HG03469 (cell line): ENCODE measurements around the gene DSP.

Experiments used
- ATAC-seq: cut with Tn5 transposase; IDR thresholded peaks from one replicate; pipeline ENCODE4 v1.9.1; 2021; ENCODE audit warnings: mild to moderate bottlenecking, moderate library complexity, moderate number of reproducible peaks; ENCODE audit not compliant: unreplicated experiment

DSP gene

DNA sequence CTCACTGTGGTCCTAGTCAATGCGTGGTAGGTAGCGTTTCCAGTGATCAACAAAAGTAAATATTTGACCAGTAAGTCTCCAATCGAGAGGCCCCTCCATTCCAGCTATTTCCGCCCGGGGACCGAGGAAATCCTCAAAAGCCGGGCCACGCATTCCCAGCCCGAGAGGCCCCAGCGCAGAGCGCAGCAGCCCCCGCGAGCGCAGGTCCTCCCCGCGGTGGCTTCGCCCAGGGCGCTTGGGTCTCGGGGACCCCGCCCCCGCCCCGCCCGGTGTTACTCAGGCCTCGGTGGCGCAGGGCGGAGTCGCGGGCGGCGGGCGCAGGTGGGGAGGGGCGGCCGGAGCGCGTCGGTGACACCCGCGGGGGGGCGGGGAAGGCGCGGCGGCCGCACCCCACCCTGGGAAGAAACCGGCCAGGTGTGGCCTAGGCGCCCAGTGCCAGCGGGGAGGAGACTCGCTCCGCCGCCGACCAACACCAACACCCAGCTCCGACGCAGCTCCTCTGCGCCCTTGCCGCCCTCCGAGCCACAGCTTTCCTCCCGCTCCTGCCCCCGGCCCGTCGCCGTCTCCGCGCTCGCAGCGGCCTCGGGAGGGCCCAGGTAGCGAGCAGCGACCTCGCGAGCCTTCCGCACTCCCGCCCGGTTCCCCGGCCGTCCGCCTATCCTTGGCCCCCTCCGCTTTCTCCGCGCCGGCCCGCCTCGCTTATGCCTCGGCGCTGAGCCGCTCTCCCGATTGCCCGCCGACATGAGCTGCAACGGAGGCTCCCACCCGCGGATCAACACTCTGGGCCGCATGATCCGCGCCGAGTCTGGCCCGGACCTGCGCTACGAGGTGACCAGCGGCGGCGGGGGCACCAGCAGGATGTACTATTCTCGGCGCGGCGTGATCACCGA is at the start of gene DSP:
Gene DSP (plus strand): TSS at position 497 of the 890 bp plus-strand sequence. CDS start 245 bp downstream, at position 742.
- no peak for ATAC-seq

DNA sequence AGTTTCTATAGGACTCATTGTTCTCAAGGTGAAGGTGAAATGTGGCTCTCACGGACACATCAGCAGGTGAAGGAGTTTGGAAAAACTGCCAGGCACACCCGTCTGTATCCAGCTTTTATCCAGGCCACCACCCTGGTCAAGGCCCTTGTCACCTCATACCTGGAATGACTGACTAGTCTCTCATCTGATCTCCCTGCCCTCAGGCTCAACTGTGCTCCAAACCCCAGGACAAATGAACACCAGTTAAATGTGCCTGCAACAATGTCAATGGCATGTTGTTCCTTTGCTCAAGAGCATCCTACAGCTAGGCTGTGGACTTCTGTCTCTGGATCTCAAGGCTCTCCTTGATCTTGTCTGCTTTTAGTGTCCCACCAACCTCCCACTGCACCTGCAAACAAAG is 47.6 kb upstream of the DSP start:
- no peak for ATAC-seq

DNA sequence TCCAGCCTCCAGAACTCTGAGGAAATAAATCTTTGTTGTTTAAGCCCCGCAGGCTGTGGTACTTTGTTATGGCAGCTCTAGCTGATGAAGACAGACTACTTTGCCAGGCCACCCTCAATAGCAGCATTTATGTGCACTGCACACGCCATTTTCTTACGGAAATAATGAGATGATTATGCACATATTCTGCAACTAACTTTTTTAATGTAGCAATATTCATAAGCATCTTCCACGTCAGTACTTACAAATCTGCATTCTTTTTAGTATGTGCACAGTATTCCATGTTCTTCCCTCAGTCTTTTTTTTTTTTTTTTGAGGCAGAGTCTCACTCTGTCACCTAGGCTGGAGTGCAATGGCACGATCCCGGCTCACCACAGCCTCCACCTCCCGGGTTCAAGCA is 46.8 kb upstream of the DSP start:
- ATAC-seq, result no peak

- no peak for ATAC-seq
Observed at GRCh38 chr6:7496266-7496875, 45.1 kb upstream of the DSP start.

DNA sequence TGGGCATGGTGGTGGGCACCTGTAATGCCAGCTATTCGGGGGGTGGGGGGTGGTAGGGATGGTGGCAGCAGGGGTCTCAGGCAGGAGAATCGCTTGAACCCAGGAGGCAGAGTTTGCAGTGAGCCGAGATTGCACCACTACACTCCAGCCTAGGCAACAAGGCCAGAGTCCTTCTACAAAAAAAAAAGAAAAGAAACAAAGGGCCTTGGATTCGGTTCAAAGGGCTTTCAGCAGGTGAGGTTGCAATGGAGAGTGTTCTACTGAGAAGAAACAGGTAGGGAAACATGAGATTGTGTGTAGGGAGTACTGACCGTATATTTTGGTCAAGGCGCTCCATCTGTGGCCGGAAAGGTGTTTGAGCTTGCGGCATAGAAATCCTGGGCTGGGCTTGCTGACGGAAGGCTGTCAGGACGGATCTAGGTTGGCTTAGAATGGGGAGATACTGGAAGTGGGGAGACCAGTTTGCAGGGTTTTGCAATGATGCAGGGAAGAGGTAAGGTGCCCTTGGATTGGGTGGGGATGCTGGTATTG is 40.7 kb upstream of the DSP start:
- no peak for ATAC-seq

DNA sequence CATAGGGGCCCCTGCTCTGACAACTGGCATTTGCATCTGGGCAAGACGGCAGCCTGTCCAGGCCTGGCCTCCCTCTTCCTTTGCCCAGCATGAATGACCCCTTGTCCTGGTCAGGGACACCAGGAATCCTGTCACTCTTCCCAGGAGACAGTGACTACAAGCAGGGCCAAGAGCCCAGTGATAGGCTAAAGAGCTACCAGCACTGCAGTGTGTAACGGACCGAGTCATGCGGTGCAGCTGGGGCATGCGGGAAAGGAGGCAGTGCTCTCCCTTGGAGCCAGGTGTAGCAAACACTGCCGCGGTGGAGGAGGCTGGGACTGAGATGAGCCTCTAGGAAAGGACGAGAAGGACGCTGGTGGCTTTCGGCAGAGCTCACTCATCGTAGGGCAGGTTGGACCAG is 38.7 kb upstream of the DSP start:
- no peak for ATAC-seq

DNA sequence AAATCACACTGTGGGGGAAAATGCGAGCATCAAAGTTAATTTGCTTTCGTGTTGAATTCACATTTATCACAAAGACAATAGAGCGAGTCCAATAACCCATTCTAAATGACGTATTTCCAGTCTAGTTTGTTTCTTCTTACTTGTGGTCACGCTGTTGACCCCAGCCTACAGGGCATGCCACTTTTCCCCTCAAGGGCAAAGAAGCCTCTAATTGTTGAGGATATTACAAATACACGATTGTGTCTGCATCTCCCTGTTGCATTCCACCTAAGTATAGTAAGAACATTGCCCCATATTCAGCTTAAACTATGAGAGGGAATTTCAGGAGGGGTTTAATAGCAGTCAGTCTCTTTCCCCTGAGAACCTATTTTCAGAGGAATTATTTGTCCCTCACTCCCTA is 37.4 kb upstream of the DSP start:
- ATAC-seq, result no peak

DNA sequence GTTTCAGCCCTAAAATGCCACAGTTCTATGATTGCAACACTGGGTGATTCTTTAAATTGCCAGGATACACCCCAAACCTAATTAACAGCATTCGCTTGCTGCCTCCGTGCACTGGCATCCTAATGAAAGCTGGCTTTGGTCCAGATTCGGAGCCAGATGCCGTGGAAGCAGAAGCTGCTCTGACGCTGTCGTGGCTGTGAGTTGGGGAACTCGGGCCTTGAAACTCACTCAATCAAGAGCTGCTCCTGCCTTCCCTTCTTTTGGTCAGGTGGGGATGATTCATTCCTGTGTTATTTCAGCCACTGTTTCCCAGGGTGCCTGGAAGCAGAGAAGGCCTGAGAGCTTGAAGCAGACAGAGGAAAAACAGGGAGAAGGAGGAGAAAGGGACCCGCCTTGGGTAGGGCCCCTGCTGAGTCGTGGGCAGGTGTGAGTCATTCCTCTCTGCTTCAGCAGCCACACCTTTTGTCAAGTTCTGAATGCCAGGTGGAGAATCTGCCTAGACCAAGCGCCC is 36.2 kb upstream of the DSP start:
- ATAC-seq, result no peak

- ATAC-seq, result no peak
Observed at GRCh38 chr6:7507600-7507999, 33.9 kb upstream of the DSP start.

DNA sequence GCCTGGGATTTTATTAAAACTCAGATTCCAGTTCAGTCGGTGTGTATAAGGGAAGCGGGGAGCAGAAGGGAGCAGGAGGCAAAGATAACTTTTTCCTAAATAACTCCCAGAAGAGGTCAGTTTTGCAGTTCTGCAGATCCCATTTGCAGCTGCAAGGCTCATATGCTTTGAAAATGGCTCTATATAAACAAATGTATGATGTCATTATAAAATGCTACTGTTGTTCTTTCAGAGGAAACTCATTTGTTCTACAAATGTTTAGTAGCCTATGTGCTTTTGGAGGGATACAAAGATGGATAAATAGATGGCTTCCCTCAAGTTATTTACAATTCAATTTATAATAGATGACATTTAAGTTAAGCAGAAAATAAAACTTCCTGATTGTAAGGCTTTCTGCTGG is 29.2 kb upstream of the DSP start:
- no peak for ATAC-seq

GRCh38 chr6:7513529-7513928 is 27.9 kb upstream of the DSP start:
- no peak for ATAC-seq

- ATAC-seq, result no peak
Observed at GRCh38 chr6:7515363-7515762, 26.1 kb upstream of the DSP start.

GRCh38 chr6:7518877-7519276 is 22.6 kb upstream of the DSP start:
- ATAC-seq, result no peak

DNA sequence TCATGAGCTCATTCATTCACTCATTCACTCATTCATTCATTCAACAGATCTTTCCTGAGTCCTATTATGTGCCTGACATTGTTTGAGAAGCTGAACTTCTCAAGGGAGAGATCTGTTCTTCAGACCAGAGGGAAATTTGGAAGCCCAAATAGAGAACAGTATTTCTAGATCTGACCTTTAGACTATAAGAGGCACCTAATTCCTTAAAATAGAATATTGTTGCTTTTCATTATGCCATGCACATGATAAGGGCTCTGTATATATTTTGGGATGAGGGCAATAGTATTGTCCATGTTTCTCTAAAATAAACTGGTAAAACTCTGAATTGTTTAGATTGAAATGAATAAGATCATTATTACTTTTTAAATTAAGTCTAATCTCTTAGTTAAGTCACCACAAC is 18.6 kb upstream of the DSP start:
- ATAC-seq, result no peak

GRCh38 chr6:7523922-7524321 is 17.5 kb upstream of the DSP start:
- no peak for ATAC-seq

DNA sequence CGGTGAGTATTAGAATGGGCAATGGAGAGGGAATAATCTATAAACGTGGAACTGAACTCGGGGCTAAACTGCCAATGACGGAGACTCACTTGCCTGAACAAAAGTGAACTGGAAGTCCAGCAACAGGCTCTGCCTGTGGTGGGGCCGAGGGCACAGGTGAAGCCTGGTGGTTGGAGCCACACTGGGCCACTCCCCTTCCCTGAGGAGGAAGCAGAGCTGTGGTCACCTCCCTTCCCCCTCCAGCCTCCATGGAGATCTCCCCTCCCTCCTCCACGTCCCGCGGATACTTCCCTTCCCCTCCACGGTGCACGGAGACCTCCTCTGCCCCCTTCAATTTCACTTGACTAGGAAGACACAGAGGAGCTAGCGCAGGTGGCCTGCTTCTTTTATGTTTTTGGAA is 14.7 kb upstream of the DSP start:
- no peak for ATAC-seq

- no peak for ATAC-seq
Observed at GRCh38 chr6:7528565-7528964, 12.9 kb upstream of the DSP start.

DNA sequence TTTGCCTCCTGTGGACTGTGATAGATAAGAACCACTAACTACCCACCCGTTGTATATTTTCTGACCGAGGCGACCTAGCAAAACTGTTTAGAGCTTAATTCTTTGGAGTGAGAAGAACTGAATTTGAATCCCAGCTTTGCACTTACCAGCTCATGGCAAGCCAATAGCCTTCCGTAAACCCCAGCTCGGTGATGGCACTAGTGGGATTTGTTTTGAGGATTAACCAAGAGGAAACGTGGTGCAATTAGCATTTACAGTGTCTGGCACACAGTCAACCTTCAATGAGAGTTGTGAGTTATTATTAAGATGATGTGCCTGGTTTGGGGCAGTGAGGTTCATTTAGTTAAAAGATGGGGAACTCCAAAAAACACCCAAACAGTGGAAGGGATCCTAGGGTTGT is 12.3 kb upstream of the DSP start:
- ATAC-seq, result no peak

GRCh38 chr6:7532232-7532631 is 9.2 kb upstream of the DSP start:
- no peak for ATAC-seq

- ATAC-seq, result no peak
Observed at GRCh38 chr6:7532821-7533220, 8.7 kb upstream of the DSP start.

GRCh38 chr6:7534192-7534591 is 7.3 kb upstream of the DSP start:
- no peak for ATAC-seq

GRCh38 chr6:7535498-7535897 is 6.0 kb upstream of the DSP start:
- no peak for ATAC-seq
